IPS-18a (cell line): Measurements from ENCODE around the gene ACO2.
"Not testable (repeated sequence)": the region's sequence is repeated elsewhere in the genome, so short reads cannot be mapped to it uniquely, and the experiment has no call there.

Experiments
- H3K27ac ChIP-seq: one replicate; pipeline ENCODE4 v1.5.1; 2013; ENCODE audit warnings: low read length
- H3K27me3 ChIP-seq: one replicate; pipeline ENCODE4 v1.6.1; 2013; ENCODE audit warnings: mild to moderate bottlenecking, low read length; ENCODE audit not compliant: control insufficient read depth, insufficient read depth
- H3K36me3 ChIP-seq: one replicate; pipeline ENCODE4 v1.6.1; 2013; ENCODE audit warnings: low read depth, low read length; ENCODE audit not compliant: control insufficient read depth
- H3K4me1 ChIP-seq: one replicate; pipeline ENCODE4 v1.6.1; 2013; ENCODE audit warnings: low read depth, low read length; ENCODE audit not compliant: control insufficient read depth
- H3K4me3 ChIP-seq: one replicate; pipeline ENCODE4 v1.5.1; 2013; ENCODE audit warnings: low read length
- H3K9ac ChIP-seq: one replicate; pipeline ENCODE4 v1.6.1; 2013; ENCODE audit warnings: mild to moderate bottlenecking, low read length, moderate library complexity
- H3K9me3 ChIP-seq: one replicate; pipeline ENCODE4 v1.6.1; 2013; ENCODE audit warnings: low read depth, low read length; ENCODE audit not compliant: control insufficient read depth

Gene ACO2

GRCh38 chr22:41557401-41558240 lies 88.7 kb downstream of the ACO2 start:
- H3K4me1 ChIP-seq = peaks cover 12% of the 10 kb centered on the region
- no peak overlapping the region for H3K27ac ChIP-seq
- no peaks in the 10 kb centered on the region for H3K27me3 ChIP-seq
- no peak overlapping the region for H3K4me3 ChIP-seq
- H3K36me3 ChIP-seq = no peaks in the 10 kb centered on the region
- H3K9me3 ChIP-seq = no peaks in the 10 kb centered on the region
- no peak overlapping the region for H3K9ac ChIP-seq

- not testable (repeated sequence) for H3K9ac ChIP-seq, H3K27ac ChIP-seq
Measured at GRCh38 chr22:41558241-41558630, 89.3 kb downstream of the ACO2 start.

GRCh38 chr22:41560095-41560471 lies 91.2 kb downstream of the ACO2 start:
- Histone ChIP-seq H3K27ac (no peak overlapping the region), H3K9me3 (no peaks in the 10 kb centered on the region), H3K9ac (no peak overlapping the region), H3K27me3 (no peaks in the 10 kb centered on the region), H3K36me3 (no peaks in the 10 kb centered on the region), H3K4me3 (no peak overlapping the region), H3K4me1 (peaks cover 15% of the 10 kb centered on the region)

More at GRCh38 chr22:41558241-41558630, 89.3 kb downstream of the ACO2 start:
- peaks cover 15% of the 10 kb centered on the region for H3K4me1 ChIP-seq
- not testable (repeated sequence) for H3K9me3 ChIP-seq, H3K27me3 ChIP-seq, H3K4me3 ChIP-seq, H3K36me3 ChIP-seq

GRCh38 chr22:41561335-41561734 lies 92.4 kb downstream of the ACO2 start:
- Histone ChIP-seq H3K9ac (no peak overlapping the region), H3K4me1 (peaks cover 15% of the 10 kb centered on the region), H3K27ac (no peak overlapping the region)

GRCh38 chr22:41561788-41562187 lies 92.9 kb downstream of the ACO2 start:
- Histone ChIP-seq H3K4me1 (peaks cover 15% of the 10 kb centered on the region), H3K9me3 (no peaks in the 10 kb centered on the region), H3K27me3 (no peaks in the 10 kb centered on the region), H3K27ac (no peak overlapping the region), H3K4me3 (no peak overlapping the region), H3K36me3 (no peaks in the 10 kb centered on the region), H3K9ac (no peak overlapping the region)

More at GRCh38 chr22:41561335-41561734, 92.4 kb downstream of the ACO2 start:
- Histone ChIP-seq H3K9me3 (no peaks in the 10 kb centered on the region), H3K36me3 (no peaks in the 10 kb centered on the region), H3K27me3 (no peaks in the 10 kb centered on the region), H3K4me3 (no peak overlapping the region)

GRCh38 chr22:41562461-41562860 lies 93.5 kb downstream of the ACO2 start:
- no peak overlapping the region for H3K4me3 ChIP-seq
- H3K27me3 ChIP-seq = no peaks in the 10 kb centered on the region
- H3K27ac ChIP-seq = no peak overlapping the region
- H3K9ac ChIP-seq = no peak overlapping the region
- H3K4me1 ChIP-seq = peaks cover 15% of the 10 kb centered on the region
- no peaks in the 10 kb centered on the region for H3K36me3 ChIP-seq
- H3K9me3 ChIP-seq = no peaks in the 10 kb centered on the region

- no peaks in the 10 kb centered on the region for H3K36me3 ChIP-seq
- no peaks in the 10 kb centered on the region for H3K9me3 ChIP-seq
- no peak overlapping the region for H3K9ac ChIP-seq
- no peak overlapping the region for H3K27ac ChIP-seq
- peaks cover 15% of the 10 kb centered on the region for H3K4me1 ChIP-seq
- no peaks in the 10 kb centered on the region for H3K27me3 ChIP-seq
- no peak overlapping the region for H3K4me3 ChIP-seq
Measured at GRCh38 chr22:41563051-41563711, 94.3 kb downstream of the ACO2 start.

- H3K9ac ChIP-seq = no peak overlapping the region
- peaks cover 15% of the 10 kb centered on the region for H3K4me1 ChIP-seq
- H3K9me3 ChIP-seq = no peaks in the 10 kb centered on the region
- no peak overlapping the region for H3K27ac ChIP-seq
- H3K4me3 ChIP-seq = no peak overlapping the region
- no peaks in the 10 kb centered on the region for H3K36me3 ChIP-seq
- no peaks in the 10 kb centered on the region for H3K27me3 ChIP-seq
Measured at GRCh38 chr22:41564563-41564962, 95.6 kb downstream of the ACO2 start.

GRCh38 chr22:41565403-41566054 lies 96.6 kb downstream of the ACO2 start:
- Histone ChIP-seq H3K27me3 (no peaks in the 10 kb centered on the region), H3K4me1 (peaks cover 11% of the 10 kb centered on the region), H3K9me3 (no peaks in the 10 kb centered on the region), H3K9ac (no peak overlapping the region), H3K4me3 (no peak overlapping the region), H3K36me3 (no peaks in the 10 kb centered on the region), H3K27ac (no peak overlapping the region)

GRCh38 chr22:41567512-41567768 lies 98.5 kb downstream of the ACO2 start:
- no peak overlapping the region for H3K9ac ChIP-seq
- H3K36me3 ChIP-seq = no peaks in the 10 kb centered on the region
- H3K27ac ChIP-seq = no peak overlapping the region
- H3K9me3 ChIP-seq = no peaks in the 10 kb centered on the region
- no peak overlapping the region for H3K4me3 ChIP-seq
- peaks cover 5% of the 10 kb centered on the region for H3K4me1 ChIP-seq
- no peaks in the 10 kb centered on the region for H3K27me3 ChIP-seq

GRCh38 chr22:41568811-41569210 lies 99.9 kb downstream of the ACO2 start:
- H3K9me3 ChIP-seq = no peaks in the 10 kb centered on the region
- no peak overlapping the region for H3K9ac ChIP-seq
- no peak overlapping the region for H3K27ac ChIP-seq
- H3K4me1 ChIP-seq = no peaks in the 10 kb centered on the region
- no peaks in the 10 kb centered on the region for H3K36me3 ChIP-seq
- H3K4me3 ChIP-seq = no peak overlapping the region
- no peaks in the 10 kb centered on the region for H3K27me3 ChIP-seq
